ENCODE data around the gene RGS9. TPM values are rescaled to one million over a fixed set of nuclear protein-coding genes. Genes with fewer than 3 reads are reported as not detected.
"Not testable (repeated sequence)": the region's sequence is repeated elsewhere in the genome, so short reads cannot be mapped to it uniquely, and the experiment has no call there.

Gene RGS9
- total RNA-seq, 1 donor from 2014 or later: 3.2 TPM

DNA sequence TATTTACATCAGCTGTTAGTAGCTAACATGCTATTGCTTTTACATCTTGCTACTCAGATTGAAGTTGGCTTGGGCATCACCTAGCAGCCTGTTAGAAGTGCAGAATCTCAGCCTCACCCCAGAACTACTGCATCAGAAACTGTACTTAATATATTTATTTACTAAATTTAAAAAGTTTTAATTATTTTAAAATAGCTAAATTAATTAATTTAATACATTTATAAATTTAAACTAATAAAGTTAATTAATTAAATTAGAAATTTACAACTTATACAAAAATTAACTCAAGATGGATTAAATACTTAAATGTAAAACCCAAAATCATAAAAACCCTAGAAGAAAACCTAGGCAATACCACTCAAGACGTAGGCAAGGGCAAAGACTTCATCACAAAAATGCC, 41.7 kb upstream of the RGS9 start:
- Mint-ChIP-seq H3K27me3 (no peaks in the 10 kb centered on the region), H3K9me3 (no peaks in the 10 kb centered on the region), H3K36me3 (ENCODE audit: low read depth) (no peaks in the 10 kb centered on the region), H3K4me3 (no peak overlapping the region), H3K27ac (no peak overlapping the region), H3K4me1 (peaks cover 18% of the 10 kb centered on the region)
- intact Hi-C loops (cut with micrococcal nuclease): no loop called here
- POLR2A ChIA-PET: interaction anchor here (0.8 kb wide), 1 partner anchor 8 kb away, joined by 3 read pairs; no protein-coding TSS in a partner anchor
- DNase-seq: no peak
- CTCF ChIA-PET: no interaction called here
- ATAC-seq (ENCODE audit: low read depth): no peak
- TF ChIP-seq CTCF (IDR thresholded peaks at IDR 0.05): no peak

DNA sequence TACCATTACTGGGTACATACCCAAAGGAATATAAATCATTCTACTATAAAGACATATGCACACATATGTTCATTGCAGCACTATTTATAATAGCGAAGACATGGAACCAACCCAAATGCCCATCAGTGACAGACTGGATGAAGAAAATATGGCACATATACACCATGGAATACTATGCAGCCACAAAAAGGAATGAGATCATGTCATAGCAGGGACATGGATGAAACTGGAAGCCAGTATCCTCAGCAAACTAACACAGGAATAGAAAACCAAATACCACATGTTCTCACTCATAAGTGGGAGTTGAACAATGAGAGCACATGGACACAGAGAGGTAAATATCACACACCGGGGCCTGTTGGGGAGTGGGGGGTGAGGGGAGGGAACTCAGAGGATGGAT, 40.8 kb upstream of the RGS9 start:
- DNase-seq; H3K9me3 Mint-ChIP-seq; H3K36me3 Mint-ChIP-seq (ENCODE audit: low read depth); H3K4me3 Mint-ChIP-seq; H3K27ac Mint-ChIP-seq; POLR2A ChIA-PET; H3K27me3 Mint-ChIP-seq; ATAC-seq (ENCODE audit: low read depth); intact Hi-C loops (cut with micrococcal nuclease); CTCF ChIA-PET: not testable (repeated sequence)
- H3K4me1 Mint-ChIP-seq: peaks cover 21% of the 10 kb centered on the region

- H3K27me3 Mint-ChIP-seq: no peaks in the 10 kb centered on the region
- no peaks in the 10 kb centered on the region for H3K36me3 Mint-ChIP-seq (ENCODE audit: low read depth)
- CTCF ChIA-PET: no interaction called here
- H3K9me3 Mint-ChIP-seq: no peaks in the 10 kb centered on the region
- POLR2A ChIA-PET: interaction anchor here (1.2 kb wide), 1 partner anchor 26 kb away, joined by 4 read pairs; no protein-coding TSS in a partner anchor
- intact Hi-C loops (cut with micrococcal nuclease): no loop called here
- ATAC-seq (ENCODE audit: low read depth) (no peak), DNase-seq (no peak)
- H3K27ac Mint-ChIP-seq: no peak overlapping the region
- no peak for TF ChIP-seq CTCF (IDR thresholded peaks at IDR 0.05)
- H3K4me1 Mint-ChIP-seq: peaks cover 21% of the 10 kb centered on the region
- H3K4me3 Mint-ChIP-seq: no peak overlapping the region
Measured at GRCh38 chr17:65097110-65097509, 40.1 kb upstream of the RGS9 start.

GRCh38 chr17:65099475-65099874, 37.7 kb upstream of the RGS9 start:
- no peaks in the 10 kb centered on the region for H3K9me3 Mint-ChIP-seq
- no peak for TF ChIP-seq CTCF (IDR thresholded peaks at IDR 0.05)
- ChIA-PET POLR2A (interaction anchor here (0.6 to 5.3 kb wide), 20 partner anchors 13 to 319 kb away, joined by 3 to 62 read pairs (median 6); partner anchors contain the start of genes GNA13 and LRRC37A3), CTCF (interaction anchor here (0.6 to 2.9 kb wide), 14 partner anchors 9 to 322 kb away, joined by 3 to 20 read pairs (median 6); partner anchors contain the start of gene GNA13)
- peaks cover 3% of the 10 kb centered on the region for H3K27me3 Mint-ChIP-seq
- intact Hi-C loops (cut with micrococcal nuclease): no loop called here
- H3K27ac Mint-ChIP-seq: no peak overlapping the region
- DNase-seq: no peak
- peaks cover 23% of the 10 kb centered on the region for H3K4me1 Mint-ChIP-seq
- no peak for ATAC-seq (ENCODE audit: low read depth)
- H3K4me3 Mint-ChIP-seq: peak overlapping the region; percentile 2
- H3K36me3 Mint-ChIP-seq (ENCODE audit: low read depth): no peaks in the 10 kb centered on the region

DNA sequence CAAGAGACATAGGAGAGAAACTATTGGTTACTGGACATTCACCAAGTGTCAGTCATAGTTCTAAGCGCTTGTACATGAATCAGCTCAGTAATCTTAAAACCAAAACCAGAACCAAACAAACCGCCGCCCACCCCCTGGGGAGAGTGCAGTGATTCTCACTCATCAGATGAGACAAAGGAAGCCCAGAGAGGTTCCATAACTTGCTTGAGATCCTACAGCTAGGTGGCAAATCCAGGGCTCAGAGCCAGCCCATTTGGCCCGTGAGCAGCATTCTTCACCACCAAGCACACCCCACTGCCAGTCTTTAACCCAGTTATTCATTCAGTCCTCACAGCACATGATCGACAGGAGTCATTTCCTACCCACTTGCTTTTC, 37.2 kb upstream of the RGS9 start:
- Mint-ChIP-seq H3K4me1 (peaks cover 23% of the 10 kb centered on the region), H3K27me3 (peaks cover 5% of the 10 kb centered on the region), H3K4me3 (peak overlapping the region; percentile 85), H3K9me3 (no peaks in the 10 kb centered on the region), H3K36me3 (ENCODE audit: low read depth) (no peaks in the 10 kb centered on the region), H3K27ac (peak overlapping the region; percentile 98)
- POLR2A ChIA-PET: interaction anchor here (0.6 to 5.3 kb wide), 29 partner anchors 14 to 1089 kb away, joined by 3 to 62 read pairs (median 4); partner anchors contain the start of genes CEP95, GNA13, LRRC37A3 and RGS9
- intact Hi-C loops (cut with micrococcal nuclease): loop anchor here (1.0 to 2.0 kb wide), 9 partner anchors 23 to 181 kb away; partner anchors contain the start of genes LRRC37A3 and RGS9
- ATAC-seq (ENCODE audit: low read depth): peak; percentile 75
- no peak for TF ChIP-seq CTCF (IDR thresholded peaks at IDR 0.05)
- DNase-seq: peak; percentile 71
- CTCF ChIA-PET: interaction anchor here (0.6 to 2.9 kb wide), 19 partner anchors 9 to 322 kb away, joined by 3 to 20 read pairs (median 5); partner anchors contain the start of gene GNA13

All from activated B cell treated with CpG ODN at 0.5 μM for 24 hours (primary cell).